BLaER1 treated with 17β-estradiol and CSF1 and Interleukin-3, amounts not matched to agents 10 nM and 100 nM (cell line): Measurements from ENCODE around the gene HK1.

Source experiments
- H3K27ac ChIP-seq, 11 experiments: shearing (Covaris generic); formaldehyde crosslinking; 2 replicates each; pipeline ENCODE4 v1.8.1; 2022
- H3K27me3 ChIP-seq, 11 experiments: shearing (Covaris generic); formaldehyde crosslinking; 2 replicates each; pipeline ENCODE4 v1.8.1; 2022
- H3K36me3 ChIP-seq, 11 experiments: shearing (Covaris generic); formaldehyde crosslinking; 2 replicates each; pipeline ENCODE4 v1.8.1; 2022
- H3K4me1 ChIP-seq, 10 experiments: shearing (Covaris generic); formaldehyde crosslinking; 2 replicates each; pipeline ENCODE4 v1.8.1; 2022
- H3K4me2 ChIP-seq, 11 experiments: shearing (Covaris generic); formaldehyde crosslinking; 2 replicates each; pipeline ENCODE4 v1.8.1; 2022
- H3K4me3 ChIP-seq, 10 experiments: shearing (Covaris generic); formaldehyde crosslinking; 2 replicates each; pipeline ENCODE4 v1.8.1; 2022
- H3K9ac ChIP-seq, 11 experiments: shearing (Covaris generic); formaldehyde crosslinking; 2 replicates each; pipeline ENCODE4 v1.8.1; 2022
- H3K9me3 ChIP-seq, 11 experiments: shearing (Covaris generic); formaldehyde crosslinking; replicated peaks in 1 of 11; 2 replicates each; pipeline ENCODE4 v1.8.1; 2022
- H4K20me1 ChIP-seq, 11 experiments: shearing (Covaris generic); formaldehyde crosslinking; 2 replicates each; pipeline ENCODE4 v1.8.1; 2022
- Cebpa-rat ChIP-seq, 11 experiments: shearing (Covaris generic); IDR thresholded peaks; 2 replicates each; pipeline ENCODE4 v1.8.1; 2022

The HK1 gene

DNA sequence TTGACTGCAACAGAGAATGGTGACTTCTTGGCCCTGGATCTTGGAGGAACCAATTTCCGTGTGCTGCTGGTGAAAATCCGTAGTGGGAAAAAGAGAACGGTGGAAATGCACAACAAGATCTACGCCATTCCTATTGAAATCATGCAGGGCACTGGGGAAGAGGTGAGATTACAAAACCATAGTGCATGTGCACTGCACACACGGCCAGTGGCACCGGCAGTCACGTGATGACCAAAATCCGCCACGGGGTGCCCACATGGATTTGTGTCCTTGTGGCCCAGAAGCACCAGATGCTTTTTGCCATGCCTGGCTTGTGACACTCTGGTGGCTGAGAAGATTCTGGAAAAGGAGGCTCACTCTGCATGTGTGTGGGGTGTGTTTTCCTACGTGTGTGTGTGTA, 106.0 kb downstream of the HK1 start:
- Histone ChIP-seq H3K36me3 (peaks cover 93 to 100% (median 100%) of the 10 kb centered on the region in 11 experiments), H3K27ac (no peak overlapping the region), H3K27me3 (no peaks in the 10 kb centered on the region), H3K9me3 (no peaks in the 10 kb centered on the region), H4K20me1 (peaks cover 0 to 76% (median 0%) of the 10 kb centered on the region in 11 experiments; a peak in 8 of 22 replicates), H3K4me1 (peaks cover 0 to 7% (median 4%) of the 10 kb centered on the region in 10 experiments; a peak in 14 of 20 replicates), H3K4me2 (no peak overlapping the region), H3K4me3 (no peak overlapping the region), H3K9ac (no peak overlapping the region)
- no peak for TF ChIP-seq Cebpa-rat (IDR thresholded peaks at IDR 0.05)

DNA sequence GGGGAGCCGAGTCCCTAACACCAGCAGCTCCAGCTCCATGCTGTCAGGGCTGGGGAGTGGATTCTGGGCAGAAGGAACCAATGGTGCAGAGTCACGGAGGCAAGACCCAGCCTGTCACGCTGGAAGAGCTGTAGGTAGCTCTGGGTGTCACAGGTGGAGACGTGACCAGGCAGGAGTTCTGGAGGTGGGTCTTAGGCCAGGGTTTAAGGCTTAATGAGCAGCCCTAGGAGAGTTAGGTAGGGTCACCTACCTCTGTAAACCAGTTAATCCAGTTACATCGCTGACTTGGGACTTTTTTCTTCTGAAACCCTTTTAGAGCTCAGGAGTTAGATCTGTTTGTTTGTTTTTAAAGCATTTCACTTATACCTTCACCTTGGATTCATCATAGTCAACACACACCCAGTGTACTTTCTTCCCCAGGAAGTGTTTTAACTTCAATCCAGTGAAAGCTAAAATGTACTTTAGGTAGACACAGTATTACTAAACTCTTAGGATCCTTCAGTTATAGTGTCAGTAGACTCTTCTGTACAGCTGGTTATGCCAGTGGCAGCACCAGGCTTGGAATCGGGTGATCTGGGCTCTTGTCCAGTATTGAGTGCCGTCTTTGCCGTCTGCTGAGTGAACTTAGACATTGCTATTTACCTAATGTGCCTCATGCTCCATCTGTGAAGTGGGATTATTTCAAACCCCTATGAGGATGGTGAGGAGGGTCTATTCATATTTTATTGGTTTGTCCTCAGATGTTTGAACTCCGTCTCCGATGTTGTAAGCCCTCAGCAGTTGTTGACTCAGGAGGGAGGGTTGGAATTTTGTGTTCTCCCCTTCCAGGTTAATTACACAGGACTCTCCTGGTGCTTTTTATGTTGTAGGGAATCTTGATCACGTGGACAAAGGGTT, 107.4 kb downstream of the HK1 start:
- Histone ChIP-seq H3K4me3 (no peak overlapping the region), H3K27ac (no peak overlapping the region), H3K27me3 (no peaks in the 10 kb centered on the region), H3K4me1 (peaks cover 9 to 21% (median 18%) of the 10 kb centered on the region in 10 experiments; a peak in 19 of 20 replicates), H4K20me1 (peaks cover 0 to 76% (median 0%) of the 10 kb centered on the region in 11 experiments; a peak in 8 of 22 replicates), H3K9me3 (no peaks in the 10 kb centered on the region), H3K36me3 (peaks cover 83 to 100% (median 95%) of the 10 kb centered on the region in 11 experiments), H3K9ac (no peak overlapping the region), H3K4me2 (no peak overlapping the region)
- no peak for TF ChIP-seq Cebpa-rat (IDR thresholded peaks at IDR 0.05)

DNA sequence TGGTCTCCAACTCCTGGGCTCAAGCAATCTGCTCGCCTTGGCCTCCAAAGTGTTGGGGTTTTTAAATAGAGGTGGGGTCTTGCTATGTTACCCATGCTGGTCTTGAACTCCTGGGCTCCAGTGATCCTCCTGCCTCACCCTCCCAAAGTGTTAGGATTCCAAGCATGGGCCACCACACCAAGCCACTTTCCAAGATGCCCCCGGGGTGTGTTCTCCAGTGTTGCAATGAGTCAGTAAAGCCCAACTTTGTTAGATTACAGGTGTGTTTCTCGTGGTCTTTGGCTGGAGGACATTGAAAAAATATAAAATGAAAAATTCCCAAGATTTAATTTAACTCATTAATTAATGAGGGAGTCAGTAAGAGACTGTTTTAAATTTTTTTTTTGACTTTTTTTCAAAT, 109.2 kb downstream of the HK1 start:
- Histone ChIP-seq H3K4me1 (peaks cover 13 to 38% (median 26%) of the 10 kb centered on the region in 10 experiments), H3K4me3 (no peak overlapping the region), H3K36me3 (peaks cover 74 to 99% (median 93%) of the 10 kb centered on the region in 11 experiments)

DNA sequence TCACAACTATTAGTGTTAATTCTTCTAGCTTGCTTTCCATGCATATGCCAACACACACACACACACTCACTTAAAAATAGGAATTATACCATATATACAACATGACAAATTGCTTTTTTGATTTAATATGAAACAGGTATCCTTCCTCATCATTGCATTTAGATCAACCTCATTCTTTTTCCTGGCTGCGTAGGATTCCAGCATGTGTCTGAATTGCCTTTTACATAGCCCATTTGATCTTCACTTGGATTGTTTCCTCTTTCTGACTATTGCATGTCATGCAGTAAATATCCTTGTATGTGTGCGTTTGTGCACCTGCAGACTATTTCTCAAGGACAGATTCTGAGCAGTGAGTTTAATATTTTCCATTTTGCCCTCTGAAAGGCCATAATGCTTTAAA, 110.2 kb downstream of the HK1 start:
- Histone ChIP-seq H3K27me3 (no peaks in the 10 kb centered on the region), H3K36me3 (peaks cover 66 to 98% (median 88%) of the 10 kb centered on the region in 11 experiments), H4K20me1 (peaks cover 0 to 69% (median 0%) of the 10 kb centered on the region in 11 experiments; a peak in 8 of 22 replicates), H3K4me3 (no peak overlapping the region), H3K27ac (no peak overlapping the region; a peak in 1 of 22 replicates), H3K4me2 (no peak overlapping the region), H3K9me3 (no peaks in the 10 kb centered on the region), H3K9ac (no peak overlapping the region), H3K4me1 (peaks cover 13 to 38% (median 26%) of the 10 kb centered on the region in 10 experiments)
- no peak for TF ChIP-seq Cebpa-rat (IDR thresholded peaks at IDR 0.05)

More for the DNA sequence above, 109.2 kb downstream of the HK1 start:
- no peak for TF ChIP-seq Cebpa-rat (IDR thresholded peaks at IDR 0.05)
- H3K9me3 ChIP-seq = no peaks in the 10 kb centered on the region
- H3K27ac ChIP-seq = no peak overlapping the region; a peak in 1 of 22 replicates
- H3K9ac ChIP-seq = no peak overlapping the region
- no peak overlapping the region for H3K4me2 ChIP-seq
- H3K27me3 ChIP-seq = no peaks in the 10 kb centered on the region
- peaks cover 0 to 79% (median 0%) of the 10 kb centered on the region in 11 experiments; a peak in 8 of 22 replicates for H4K20me1 ChIP-seq

DNA sequence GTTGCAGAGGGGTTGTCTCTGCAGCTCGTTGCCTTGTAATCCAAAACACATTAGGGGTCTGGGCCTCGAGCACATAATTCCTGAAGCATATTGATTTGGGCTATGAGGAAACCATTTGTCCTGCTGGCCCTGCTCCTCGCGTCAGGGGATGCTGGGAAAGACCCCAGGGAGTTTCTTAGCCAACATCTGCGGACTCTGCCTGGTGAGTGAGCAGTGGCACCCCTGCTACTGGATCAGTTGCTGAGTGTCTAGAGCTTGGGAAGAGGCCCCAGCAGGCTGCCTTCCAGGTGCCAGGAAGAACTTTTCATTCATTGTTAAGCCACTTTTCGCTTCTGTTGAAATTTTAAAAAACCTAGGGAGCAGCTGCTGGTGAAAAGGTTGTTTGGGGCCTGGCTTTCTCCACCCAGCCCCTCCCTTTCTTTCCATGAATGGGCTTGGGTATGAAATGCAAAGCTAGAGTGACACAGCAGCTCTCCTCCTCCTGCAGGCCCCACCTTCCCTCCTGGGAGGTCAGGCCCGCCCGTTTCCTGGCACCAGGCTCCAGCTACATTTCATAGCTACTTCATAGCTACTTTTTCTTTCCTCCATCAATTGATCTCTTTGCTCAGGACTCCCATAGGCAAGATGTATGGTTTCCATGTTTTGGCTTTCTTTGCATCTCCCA, 111.7 kb downstream of the HK1 start:
- peak overlapping the region in 10 of 11 experiments; percentile 20 to 89 (median 70); a peak in 19 of 22 replicates for H3K4me2 ChIP-seq
- no peaks in the 10 kb centered on the region for H3K27me3 ChIP-seq
- peak overlapping the region in 9 of 11 experiments; percentile 43 to 79 (median 63); a peak in 18 of 22 replicates for H3K27ac ChIP-seq
- peak overlapping the region in 1 of 10 experiments; percentile 32; a peak in 1 of 20 replicates for H3K4me3 ChIP-seq
- H4K20me1 ChIP-seq = peaks cover 0 to 67% (median 0%) of the 10 kb centered on the region in 11 experiments; a peak in 7 of 22 replicates
- H3K4me1 ChIP-seq = peaks cover 13 to 38% (median 26%) of the 10 kb centered on the region in 10 experiments
- no peak; a peak in 1 of 22 replicates for TF ChIP-seq Cebpa-rat (IDR thresholded peaks at IDR 0.05)
- H3K9me3 ChIP-seq = no peaks in the 10 kb centered on the region
- peaks cover 62 to 98% (median 87%) of the 10 kb centered on the region in 11 experiments for H3K36me3 ChIP-seq
- peak overlapping the region; percentile 14 to 69 (median 53); a peak in 18 of 22 replicates for H3K9ac ChIP-seq

DNA sequence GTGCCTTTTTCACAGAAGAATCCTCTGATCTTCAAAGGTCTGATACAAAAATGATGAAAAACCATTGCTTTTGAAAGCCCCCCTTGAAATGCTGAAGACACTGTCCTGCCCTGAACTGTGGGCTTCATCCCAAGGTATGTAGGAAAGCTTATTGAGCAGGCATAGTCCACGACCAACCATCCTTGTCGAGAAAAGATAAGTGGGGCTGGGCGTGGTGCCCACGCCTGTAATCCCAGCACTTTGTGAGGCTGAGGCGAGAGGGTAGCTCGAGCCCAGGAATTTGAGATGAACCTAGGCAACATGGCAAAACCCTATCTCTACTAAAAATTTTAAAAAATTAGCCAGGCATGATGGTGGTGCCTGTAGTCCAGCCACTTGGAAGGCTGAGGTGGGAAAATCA, 112.9 kb downstream of the HK1 start:
- Histone ChIP-seq H3K4me1 (peaks cover 13 to 38% (median 26%) of the 10 kb centered on the region in 10 experiments), H3K27me3 (no peaks in the 10 kb centered on the region), H3K9me3 (no peaks in the 10 kb centered on the region), H3K4me3 (no peak overlapping the region), H3K36me3 (peaks cover 56 to 98% (median 85%) of the 10 kb centered on the region in 11 experiments), H3K4me2 (peak overlapping the region in 1 of 11 experiments; percentile 89; a peak in 1 of 22 replicates), H3K27ac (peak overlapping the region in 5 of 11 experiments; percentile 53 to 79 (median 70); a peak in 8 of 22 replicates), H4K20me1 (peaks cover 0 to 65% (median 0%) of the 10 kb centered on the region in 11 experiments; a peak in 6 of 22 replicates), H3K9ac (peak overlapping the region in 5 of 11 experiments; percentile 9 to 69 (median 55); a peak in 3 of 22 replicates)
- TF ChIP-seq Cebpa-rat (IDR thresholded peaks at IDR 0.05) = no peak

DNA sequence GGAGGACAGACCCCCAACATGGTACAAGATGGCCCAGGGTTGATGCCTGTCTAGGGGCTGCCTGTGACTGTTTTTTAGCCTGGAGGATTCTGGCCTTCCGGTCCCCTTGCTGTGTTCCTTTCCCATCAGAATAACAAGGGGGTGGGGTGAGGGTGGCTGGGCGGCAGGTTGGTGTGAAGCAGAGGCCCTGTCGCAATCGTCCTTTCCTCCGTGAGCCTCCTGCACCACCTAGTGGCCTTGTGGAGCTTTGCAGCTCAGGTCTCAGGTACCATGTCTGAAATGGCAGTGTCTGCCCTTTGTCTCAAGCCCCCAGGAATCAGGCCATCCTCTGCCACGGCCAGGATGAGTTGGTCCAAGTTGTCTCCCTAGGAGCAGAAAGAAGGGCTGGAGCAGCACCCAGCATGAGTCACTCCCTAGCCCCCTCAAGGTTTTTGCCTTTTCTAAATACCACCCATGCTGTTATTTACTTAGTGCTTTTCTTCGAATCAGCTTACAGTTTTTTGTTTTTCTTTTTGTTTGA, 114.2 kb downstream of the HK1 start:
- TF ChIP-seq Cebpa-rat (IDR thresholded peaks at IDR 0.05) = peak in 10 of 11 experiments; percentile 33 to 86 (median 63); a peak in 15 of 22 replicates
- Histone ChIP-seq H3K4me3 (no peak overlapping the region), H3K9ac (peak overlapping the region in 7 of 11 experiments; percentile 8 to 67 (median 41); a peak in 9 of 22 replicates), H3K27me3 (no peaks in the 10 kb centered on the region), H3K4me1 (peaks cover 13 to 39% (median 27%) of the 10 kb centered on the region in 10 experiments), H3K9me3 (no peaks in the 10 kb centered on the region), H3K27ac (peak overlapping the region in 8 of 11 experiments; percentile 30 to 79 (median 58); a peak in 14 of 22 replicates), H4K20me1 (peaks cover 0 to 68% (median 0%) of the 10 kb centered on the region in 11 experiments; a peak in 6 of 22 replicates), H3K36me3 (peaks cover 55 to 98% (median 85%) of the 10 kb centered on the region in 11 experiments), H3K4me2 (peak overlapping the region in 9 of 11 experiments; percentile 3 to 66 (median 32); a peak in 13 of 22 replicates)

DNA sequence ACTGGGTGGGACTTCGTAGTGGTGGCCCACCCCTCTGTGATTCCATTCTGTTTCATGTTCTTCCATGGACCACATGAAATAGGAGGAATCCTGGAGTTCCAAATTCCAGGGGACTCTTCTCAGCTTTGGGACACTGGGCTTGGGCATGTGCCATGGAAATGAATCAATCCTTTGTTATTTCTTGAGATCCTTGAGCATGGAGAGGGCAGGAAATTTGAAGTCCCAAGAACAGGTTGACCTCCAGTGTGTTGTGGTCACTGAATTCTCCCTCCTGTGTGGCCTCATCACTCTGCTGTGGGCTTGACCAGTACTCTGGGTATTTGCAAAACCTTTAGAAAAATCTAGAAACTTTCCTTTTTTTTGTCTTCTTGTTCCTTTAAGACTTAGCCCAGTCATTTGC, 115.7 kb downstream of the HK1 start:
- H3K9ac ChIP-seq = no peak overlapping the region; a peak in 1 of 22 replicates
- H3K4me2 ChIP-seq = no peak overlapping the region
- H3K4me1 ChIP-seq = peaks cover 13 to 43% (median 26%) of the 10 kb centered on the region in 10 experiments
- no peaks in the 10 kb centered on the region for H3K27me3 ChIP-seq
- TF ChIP-seq Cebpa-rat (IDR thresholded peaks at IDR 0.05) = no peak
- H3K36me3 ChIP-seq = peaks cover 49 to 98% (median 85%) of the 10 kb centered on the region in 11 experiments
- H3K9me3 ChIP-seq = no peaks in the 10 kb centered on the region
- H3K27ac ChIP-seq = no peak overlapping the region; a peak in 1 of 22 replicates
- H4K20me1 ChIP-seq = peaks cover 0 to 70% (median 0%) of the 10 kb centered on the region in 11 experiments; a peak in 6 of 22 replicates
- no peak overlapping the region for H3K4me3 ChIP-seq
